Prostate gland (tissue), 2 donors: ENCODE measurements around the gene APOL4. TPM values are rescaled to one million over a fixed set of nuclear protein-coding genes. Genes with fewer than 3 reads are reported as not detected.
A peak's percentile ranks its signal among the peaks of the same experiment; 100 is the strongest.

Experiments
- DNase-seq: peaks from one replicate; pipeline ENCODE4 v3.0.0-alpha.2; 2019; ENCODE audit warnings: low spot score
- H3K27ac ChIP-seq, 2 donors: fragments of 200-600 bp; sonication (generic); 2 replicates each; pipeline ENCODE4 v1.5.1; 2017 to 2019
- H3K27me3 ChIP-seq: fragments of 200-600 bp; sonication (generic); replicated peaks from 2 replicates; pipeline ENCODE4 v1.5.1; 2019; ENCODE audit not compliant: insufficient read depth
- H3K36me3 ChIP-seq, 2 donors: fragments of 200-600 bp; sonication (generic); 1 replicate in 1 of 2; 2 replicates in 1 of 2; pipeline versions ENCODE4 v1.5.1 to v1.8.1; 2017 to 2019
- H3K4me1 ChIP-seq: fragments of 200-600 bp; sonication (generic); replicated peaks from 2 replicates; pipeline ENCODE4 v1.5.1; 2019
- H3K4me3 ChIP-seq, 2 donors: fragments of 200-600 bp; sonication (generic); 2 replicates each; pipeline ENCODE4 v1.5.1; 2017 to 2019
- H3K9me3 ChIP-seq: fragments of 200-600 bp; sonication (generic); 2 replicates; pipeline ENCODE4 v1.5.1; 2017
- POLR2A ChIP-seq: fragments of 450-650 bp; IDR thresholded peaks from one replicate; pipeline ENCODE4 v1.6.1; 2016; ENCODE audit warnings: antibody characterized with exemption, mild to moderate bottlenecking
- POLR2AphosphoS5 ChIP-seq: sonication (generic); formaldehyde crosslinking; IDR thresholded peaks from one replicate; pipeline ENCODE4 v1.6.1; 2017; ENCODE audit warnings: antibody characterized with exemption
- WGBS: methylation state at CpG from one replicate; pipeline ENCODE4 v1.1.5; 2018; 5-methylcytosine and 5-hydroxymethylcytosine counted together
- intact Hi-C: fragments of 100-400 bp; cut with DNase I; formaldehyde crosslinking; loops from one replicate; pipeline ENCODE4 v1.14.2; 2022
- total RNA-seq, 2 donors: library from RNA; depleted of rRNA; stranded (reverse); fragments of >200 nt; gene quantifications; one replicate each; pipeline ENCODE4 v1.1.0, GENCODE V29; 2016
- TF ChIP-seq, protein P1 (sequence below), 4 experiments: fragments of 200-600 bp in 2 of 4; fragments of 450-650 bp in 2 of 4; sonication (generic) in 2 of 4; IDR thresholded peaks; 1 replicate in 3 of 4; 2 replicates in 1 of 4; pipeline ENCODE4 v1.5.1; 2016 to 2019; ENCODE audit warnings: antibody characterized with exemption in 4 of 4, mild to moderate bottlenecking in 2 of 4, moderate library complexity in 2 of 4

The APOL4 gene
- total RNA-seq, 2 donors from 2014 or later: 13.6 to 25.5 TPM

GRCh38 chr22:36221799-36222751, 20.5 kb upstream of the APOL4 start:
- Histone ChIP-seq H3K4me1 (peaks cover 3% of the 10 kb centered on the region), H3K27me3 (no peaks in the 10 kb centered on the region), H3K4me3 (peak overlapping the region in 1 of 2 donors; percentile 23), H3K27ac (peak overlapping the region; percentile 21 to 78), H3K9me3 (no peaks in the 10 kb centered on the region), H3K36me3 (no peaks in the 10 kb centered on the region)
- WGBS: 11% methylated on average over 7 of the region's 7 CpGs
- intact Hi-C loops: no loop called here
- peak; percentile 73 for DNase-seq
- TF ChIP-seq, protein P1, sequence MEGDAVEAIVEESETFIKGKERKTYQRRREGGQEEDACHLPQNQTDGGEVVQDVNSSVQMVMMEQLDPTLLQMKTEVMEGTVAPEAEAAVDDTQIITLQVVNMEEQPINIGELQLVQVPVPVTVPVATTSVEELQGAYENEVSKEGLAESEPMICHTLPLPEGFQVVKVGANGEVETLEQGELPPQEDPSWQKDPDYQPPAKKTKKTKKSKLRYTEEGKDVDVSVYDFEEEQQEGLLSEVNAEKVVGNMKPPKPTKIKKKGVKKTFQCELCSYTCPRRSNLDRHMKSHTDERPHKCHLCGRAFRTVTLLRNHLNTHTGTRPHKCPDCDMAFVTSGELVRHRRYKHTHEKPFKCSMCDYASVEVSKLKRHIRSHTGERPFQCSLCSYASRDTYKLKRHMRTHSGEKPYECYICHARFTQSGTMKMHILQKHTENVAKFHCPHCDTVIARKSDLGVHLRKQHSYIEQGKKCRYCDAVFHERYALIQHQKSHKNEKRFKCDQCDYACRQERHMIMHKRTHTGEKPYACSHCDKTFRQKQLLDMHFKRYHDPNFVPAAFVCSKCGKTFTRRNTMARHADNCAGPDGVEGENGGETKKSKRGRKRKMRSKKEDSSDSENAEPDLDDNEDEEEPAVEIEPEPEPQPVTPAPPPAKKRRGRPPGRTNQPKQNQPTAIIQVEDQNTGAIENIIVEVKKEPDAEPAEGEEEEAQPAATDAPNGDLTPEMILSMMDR (IDR thresholded peaks at IDR 0.05): peak; percentile 40 to 85 (median 84)
- TF ChIP-seq POLR2AphosphoS5: peak; percentile 59
- no peak for TF ChIP-seq POLR2A

DNA sequence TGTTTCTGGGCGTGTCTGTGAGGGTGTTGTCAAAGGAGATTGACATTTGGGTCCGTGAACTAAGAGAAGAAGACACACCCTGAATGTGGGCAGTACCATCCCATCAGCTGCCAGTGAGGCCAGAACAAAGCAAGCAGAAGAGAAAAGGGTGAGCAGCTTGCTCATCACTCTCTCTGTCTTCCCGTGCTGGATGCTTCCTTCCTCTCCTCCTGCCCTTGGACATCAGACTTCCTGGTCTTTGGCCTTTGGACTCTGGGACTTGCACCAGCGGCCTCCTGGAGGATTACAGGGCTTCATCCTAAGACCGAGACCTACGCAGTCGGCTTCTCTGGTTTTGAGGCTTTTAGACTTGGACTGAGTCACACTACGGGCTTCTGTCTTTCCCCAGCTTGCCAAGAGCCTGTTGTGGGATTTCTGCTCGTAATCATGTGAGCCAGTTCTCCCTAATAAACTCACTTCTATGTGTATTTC, 18.9 kb upstream of the APOL4 start:
- TF ChIP-seq POLR2AphosphoS5: peak; percentile 60
- TF ChIP-seq POLR2A: no peak
- TF ChIP-seq, protein P1 (IDR thresholded peaks at IDR 0.05): peak in 1 of 4 experiments; percentile 8
- Histone ChIP-seq H3K4me1 (peaks cover 3% of the 10 kb centered on the region), H3K4me3 (peak overlapping the region; percentile 8 to 23), H3K27me3 (no peaks in the 10 kb centered on the region), H3K27ac (peak overlapping the region; percentile 21 to 78), H3K36me3 (no peaks in the 10 kb centered on the region), H3K9me3 (no peaks in the 10 kb centered on the region)
- DNase-seq: peak; percentile 61
- intact Hi-C loops: no loop called here
- 24% methylated on average over 9 of the region's 9 CpGs for WGBS

DNA sequence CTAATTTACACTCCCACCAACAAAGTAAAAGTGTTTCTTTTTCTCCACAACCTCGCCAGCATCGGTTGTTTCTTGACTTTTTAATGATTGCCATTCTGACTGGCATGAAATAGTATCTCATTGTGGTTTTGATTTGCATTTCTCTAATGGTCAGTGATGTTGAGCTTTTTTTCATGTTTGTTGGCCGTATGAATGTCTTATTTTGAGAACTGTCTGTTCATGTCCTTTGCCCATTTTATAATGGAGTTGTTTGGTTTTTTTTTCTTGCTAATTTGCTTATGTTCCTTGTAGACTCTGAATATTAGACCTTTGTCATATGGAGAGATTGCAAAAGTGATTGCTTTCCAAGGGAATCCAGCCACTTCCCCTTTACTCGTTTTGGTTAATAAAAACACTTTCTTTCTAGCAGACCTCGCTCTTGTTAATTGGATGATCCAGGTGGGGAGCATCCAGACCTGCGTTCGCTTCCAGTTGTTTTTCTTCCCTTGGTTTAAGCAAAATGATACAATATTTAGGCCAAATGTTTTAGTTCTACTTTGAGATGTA, 17.1 kb upstream of the APOL4 start:
- Histone ChIP-seq H3K27me3 (no peaks in the 10 kb centered on the region), H3K36me3 (no peaks in the 10 kb centered on the region), H3K9me3 (no peaks in the 10 kb centered on the region), H3K4me3 (no peak overlapping the region), H3K27ac (no peak overlapping the region), H3K4me1 (peaks cover 3% of the 10 kb centered on the region)
- intact Hi-C loops: no loop called here
- DNase-seq: no peak
- WGBS: 87% methylated on average over 7 of the region's 7 CpGs
- TF ChIP-seq POLR2AphosphoS5 (no peak), POLR2A (no peak)
- TF ChIP-seq, protein P1 (IDR thresholded peaks at IDR 0.05): no peak

GRCh38 chr22:36215981-36216380, 14.4 kb upstream of the APOL4 start:
- 73% methylated on average over 2 of the region's 2 CpGs for WGBS
- Histone ChIP-seq H3K27ac (no peak overlapping the region), H3K36me3 (no peaks in the 10 kb centered on the region), H3K4me1 (peaks cover 3% of the 10 kb centered on the region), H3K4me3 (no peak overlapping the region), H3K27me3 (no peaks in the 10 kb centered on the region), H3K9me3 (no peaks in the 10 kb centered on the region)
- intact Hi-C loops: no loop called here
- TF ChIP-seq, protein P1 (IDR thresholded peaks at IDR 0.05): no peak
- TF ChIP-seq POLR2A (no peak), POLR2AphosphoS5 (no peak)
- no peak for DNase-seq
